Endothelial cell of umbilical vein (primary cell): Measurements from ENCODE around the gene IL31RA. TPM values are rescaled to one million over a fixed set of nuclear protein-coding genes. Genes with fewer than 3 reads are reported as not detected.

Source experiments
- BruUV-seq: library from RNA; stranded (reverse); fragments of 400-500 nt; replicated peaks from 2 replicates; lab custom pipeline; 2021; lab: Mats Ljungman, UMichigan
- CTCF ChIA-PET: fragments of 300-600, 350-600 bp; sonication (Branson Sonifier 250); formaldehyde crosslinking; loops from one replicate; lab custom pipeline; 2021; ENCODE audit warnings: antibody characterized with exemption, inconsistent platforms; lab: Charles Lee
- POLR2A ChIA-PET: fragments of 300-600, 350-600 bp; sonication (Branson Sonifier 250); formaldehyde crosslinking; loops from one replicate; lab custom pipeline; 2021; ENCODE audit warnings: antibody characterized with exemption, inconsistent platforms; lab: Charles Lee
- DNase-seq: peaks from one replicate; pipeline ENCODE4 v3.0.0-alpha.2; 2011; ENCODE audit warnings: low read depth, low spot score
- FAIRE-seq: peaks from 2 replicates; lab custom pipeline; 2011; peaks lifted over from hg19 to GRCh38; lab: Jason Lieb, UNC
- H2AFZ ChIP-seq: 2 replicates; pipeline ENCODE4 v1.6.0; 2012; ENCODE audit warnings: low read depth, low read length, control low read depth, inconsistent platforms
- H3K27ac ChIP-seq: 2 replicates; pipeline ENCODE4 v1.5.1; 2011; ENCODE audit warnings: low read depth, mild to moderate bottlenecking, control low read depth, low read length, moderate library complexity; ENCODE audit not compliant: insufficient read depth
- H3K27me3 ChIP-seq, 2 experiments: 2 replicates each; pipeline versions ENCODE4 v1.6.0 to v1.6.1; 2011; ENCODE audit warnings: low read length in 2 of 2, mixed read lengths in 1 of 2; ENCODE audit not compliant: control insufficient read depth in 2 of 2, insufficient read depth in 2 of 2
- H3K36me3 ChIP-seq, 2 experiments: 2 replicates in 1 of 2; 3 replicates in 1 of 2; pipeline ENCODE4 v1.5.1; 2011; ENCODE audit warnings: low read length in 2 of 2, mild to moderate bottlenecking in 1 of 2, moderate library complexity in 1 of 2; ENCODE audit not compliant: control insufficient read depth in 2 of 2, insufficient read depth in 2 of 2; ENCODE audit errors: extremely low read depth in 1 of 2
- H3K4me1 ChIP-seq: 3 replicates; pipeline ENCODE4 v1.5.1; 2011; ENCODE audit warnings: mild to moderate bottlenecking, low read length; ENCODE audit not compliant: control insufficient read depth, insufficient read depth; ENCODE audit errors: extremely low read depth
- H3K4me2 ChIP-seq: 2 replicates; pipeline ENCODE4 v1.6.1; 2011; ENCODE audit warnings: low read length, control low read depth, mixed read lengths; ENCODE audit not compliant: insufficient read depth
- H3K4me3 ChIP-seq, 3 experiments: fragments of 200-600 bp in 1 of 3; sonication (generic), shearing (Covaris generic) in 1 of 3; replicated peaks in 1 of 3; 2 replicates each; pipeline ENCODE4 v1.5.1; 2011 to 2016; ENCODE audit warnings: control low read depth in 3 of 3, low read length in 3 of 3, mild to moderate bottlenecking in 2 of 3, inconsistent platforms in 1 of 3, low read depth in 1 of 3, moderate library complexity in 1 of 3; ENCODE audit not compliant: insufficient read depth in 1 of 3
- H3K79me2 ChIP-seq: 2 replicates; pipeline ENCODE4 v1.6.0; 2012; ENCODE audit warnings: low read length, inconsistent platforms; ENCODE audit not compliant: control insufficient read depth, insufficient read depth
- H3K9ac ChIP-seq: replicated peaks from 2 replicates; pipeline ENCODE3; 2011; ENCODE audit warnings: low read length, control low read depth; ENCODE audit not compliant: insufficient read depth; ENCODE audit errors: extremely low read depth
- H3K9me1 ChIP-seq: replicated peaks from 3 replicates; pipeline ENCODE4 v1.6.0; 2011; ENCODE audit warnings: mild to moderate bottlenecking, low read length; ENCODE audit not compliant: control insufficient read depth, insufficient read depth; ENCODE audit errors: extremely low read depth
- H3K9me3 ChIP-seq: replicated peaks from 2 replicates; pipeline ENCODE4 v1.5.1; 2012; ENCODE audit warnings: low read length, inconsistent platforms; ENCODE audit not compliant: control insufficient read depth, insufficient read depth
- H4K20me1 ChIP-seq: replicated peaks from 2 replicates; pipeline ENCODE3; 2011; ENCODE audit warnings: mild to moderate bottlenecking, low read length; ENCODE audit not compliant: control insufficient read depth, insufficient read depth; ENCODE audit errors: extremely low read depth
- CTCF ChIP-seq, 2 donors: IDR thresholded peaks; 1 replicate in 1 of 2; 2 replicates in 1 of 2; pipeline ENCODE4 v1.5.1; 2011; ENCODE audit warnings: low read length in 2 of 2, mild to moderate bottlenecking in 2 of 2, moderate library complexity in 2 of 2, control low read depth in 1 of 2, inconsistent platforms in 1 of 2, low read depth in 1 of 2; ENCODE audit not compliant: insufficient read depth in 1 of 2; ENCODE audit errors: extremely low read depth in 1 of 2
- EZH2 ChIP-seq: IDR thresholded peaks from 2 replicates; pipeline ENCODE4 v1.6.1; 2012; ENCODE audit warnings: borderline replicate concordance, low read depth, mild to moderate bottlenecking, moderate library complexity, low read length, inconsistent platforms; ENCODE audit not compliant: severe bottlenecking
- FOS ChIP-seq: IDR thresholded peaks from 2 replicates; pipeline ENCODE4 v1.6.1; 2011; ENCODE audit warnings: mild to moderate bottlenecking, low read length, moderate library complexity, borderline replicate concordance; ENCODE audit not compliant: insufficient read depth
- GATA2 ChIP-seq: IDR thresholded peaks from 2 replicates; pipeline ENCODE4 v1.7.0; 2011; ENCODE audit warnings: low read depth, mild to moderate bottlenecking, moderate library complexity, mixed read lengths, low read length; ENCODE audit not compliant: insufficient read length, insufficient read depth
- POLR2A ChIP-seq: IDR thresholded peaks from 2 replicates; pipeline ENCODE4 v1.6.1; 2012; ENCODE audit warnings: low read depth, mild to moderate bottlenecking, control low read depth, low read length
- dilution Hi-C: fragments of 300-500 bp; cut with MboI; formaldehyde crosslinking; loops from one replicate; pipeline ENCODE4 v1.15.0; 2019; ENCODE audit warnings: low sequenced_read_pairs; ENCODE audit not compliant: extremely low pct_ligation_motif_present
- intact Hi-C: fragments of 100-400 bp; cut with micrococcal nuclease; formaldehyde crosslinking; loops from one replicate; pipeline ENCODE4 v1.10.0; 2022
- polyA plus RNA-seq, 4 experiments: library from polyadenylated mRNA; depleted of rRNA in 3 of 4; stranded (reverse) in 3 of 4; unstranded in 1 of 4; fragments of >200 nt; gene quantifications; 2 replicates each; pipeline versions ENCODE4 v1.2.1 to v1.2.3, GENCODE V29; 2011 to 2012; ENCODE audit warnings: missing spikeins in 1 of 4
- total RNA-seq: library from RNA; stranded (reverse); gene quantifications from 2 replicates; pipeline ENCODE4 v1.2.3, GENCODE V29; 2021

IL31RA gene
- total and polyA plus RNA-seq, 2 donors (not counting 3 experiments of a cell fraction or from before 2014, with no cell fraction given): 0.14 to 0.75 TPM

- dilution Hi-C loops: no loop called here
These were observed 109.6 kb downstream of the IL31RA start for GRCh38 chr5:55960779-55961178.

More at GRCh38 chr5:55960779-55961178, 109.6 kb downstream of the IL31RA start:
- H3K9ac ChIP-seq: no peak overlapping the region
- ChIA-PET POLR2A (no interaction called here), CTCF (no interaction called here)
- DNase-seq: no peak
- intact Hi-C loops: no loop called here
- TF ChIP-seq CTCF (IDR thresholded peaks at IDR 0.05; ENCODE audit: extremely low read depth in 1 of 2, insufficient read depth in 1 of 2, low read depth in 1 of 2, low read length in 2 of 2) (no peak), GATA2 (no peak), POLR2A (no peak), FOS (no peak), EZH2 (no peak)
- H2AFZ ChIP-seq: no peak overlapping the region
- no peak overlapping the region for H3K4me2 ChIP-seq
- H3K79me2 ChIP-seq: peaks cover 23% of the 10 kb centered on the region
- no peaks in the 10 kb centered on the region for H3K4me1 ChIP-seq
- H3K27ac ChIP-seq: no peak overlapping the region
- H3K4me3 ChIP-seq: no peak overlapping the region
- H3K27me3 ChIP-seq: no peaks in the 10 kb centered on the region
- H3K9me1 ChIP-seq: no peaks in the 10 kb centered on the region
- no peaks in the 10 kb centered on the region for H3K9me3 ChIP-seq
- BruUV-seq: no TSS peak
- peaks cover 33 to 55% of the 10 kb centered on the region in 2 experiments for H3K36me3 ChIP-seq
- no peak for FAIRE-seq
- H4K20me1 ChIP-seq: no peaks in the 10 kb centered on the region
